PC-3 (cell line): Measurements from ENCODE around the gene SLC13A3. TPM values are rescaled to one million over a fixed set of nuclear protein-coding genes. Genes with fewer than 3 reads are reported as not detected.

Experiments used
- ATAC-seq: fragments of 200-7000 bp; cut with Tn5 transposase; 2 replicates; pipeline ENCODE4 v1.9.1; 2020; ENCODE audit warnings: mild to moderate bottlenecking, moderate library complexity
- BruUV-seq: library from RNA; stranded (reverse); fragments of 400-500 nt; replicated peaks from 2 replicates; lab custom pipeline; 2021; lab: Mats Ljungman, UMichigan
- CTCF ChIA-PET: fragments of 300-600 bp; sonication (Branson Sonifier 250); formaldehyde crosslinking; loops from one replicate; lab custom pipeline; 2022; ENCODE audit warnings: antibody characterized with exemption; lab: Charles Lee
- POLR2A ChIA-PET: fragments of 300-600 bp; sonication (Branson Sonifier 250); formaldehyde crosslinking; loops from one replicate; lab custom pipeline; 2022; ENCODE audit warnings: antibody characterized with exemption; ENCODE audit not compliant: unreplicated experiment; lab: Charles Lee
- DNase-seq: peaks from one replicate; pipeline ENCODE4 v3.0.0-alpha.2; 2015
- H2AFZ ChIP-seq: fragments of 300-600 bp; sonication (generic); 2 replicates; pipeline ENCODE4 v1.6.0; 2016; ENCODE audit warnings: antibody characterized with exemption, low read length
- H3F3A ChIP-seq: fragments of 300-600 bp; sonication (generic); one replicate; pipeline ENCODE4 v1.6.0; 2017; ENCODE audit warnings: antibody characterized with exemption, low read length, control low read depth, mild to moderate bottlenecking; ENCODE audit not compliant: unreplicated experiment
- H3K27ac ChIP-seq: fragments of 300-600 bp; sonication (generic); 2 replicates; pipeline ENCODE4 v1.5.1; 2016; ENCODE audit warnings: mild to moderate bottlenecking, low read length
- H3K27me3 ChIP-seq: fragments of 300-600 bp; sonication (generic); 2 replicates; pipeline ENCODE4 v1.6.1; 2016; ENCODE audit warnings: low read length, mixed read lengths
- H3K36me3 ChIP-seq: fragments of 300-600 bp; sonication (generic); 2 replicates; pipeline ENCODE4 v1.6.1; 2016; ENCODE audit warnings: low read depth, mixed run types, low read length, mixed read lengths
- H3K4me1 ChIP-seq: fragments of 300-600 bp; sonication (generic); 2 replicates; pipeline ENCODE4 v1.5.1; 2016; ENCODE audit warnings: low read length; ENCODE audit not compliant: insufficient read depth
- H3K4me2 ChIP-seq: fragments of 300-600 bp; sonication (generic); 2 replicates; pipeline ENCODE4 v1.6.0; 2016; ENCODE audit warnings: low read length
- H3K4me3 ChIP-seq: fragments of 300-600 bp; sonication (generic); 2 replicates; pipeline ENCODE4 v1.5.1; 2016; ENCODE audit warnings: mild to moderate bottlenecking, low read length, mixed read lengths
- H3K79me2 ChIP-seq: fragments of 300-600 bp; sonication (generic); 2 replicates; pipeline ENCODE4 v1.6.1; 2017; ENCODE audit warnings: low read length, mixed read lengths
- H3K9ac ChIP-seq: fragments of 300-600 bp; sonication (generic); 2 replicates; pipeline ENCODE4 v1.6.0; 2016; ENCODE audit warnings: mild to moderate bottlenecking, low read length
- H3K9me2 ChIP-seq: fragments of 300-600 bp; sonication (generic); replicated peaks from 2 replicates; pipeline ENCODE4 v1.6.1; 2016; ENCODE audit warnings: mixed run types, low read length, mixed read lengths
- H3K9me3 ChIP-seq: fragments of 300-600 bp; sonication (generic); 2 replicates; pipeline ENCODE4 v1.6.1; 2016; ENCODE audit warnings: low read length, mixed read lengths
- H4K20me1 ChIP-seq: fragments of 300-600 bp; sonication (generic); 2 replicates; pipeline ENCODE4 v1.6.1; 2016; ENCODE audit warnings: low read length, mixed read lengths
- EZH2 ChIP-seq: fragments of 300-600 bp; sonication (generic); IDR thresholded peaks from one replicate; pipeline ENCODE4 v1.6.1; 2017; ENCODE audit warnings: antibody characterized with exemption, mild to moderate bottlenecking, low read length; ENCODE audit not compliant: unreplicated experiment
- EZH2phosphoT487 ChIP-seq: fragments of 300-600 bp; sonication (generic); IDR thresholded peaks from 2 replicates; pipeline ENCODE4 v1.6.1; 2018; ENCODE audit warnings: mild to moderate bottlenecking, antibody characterized with exemption, low read length, borderline replicate concordance
- intact Hi-C: fragments of 100-400 bp; cut with micrococcal nuclease; formaldehyde crosslinking; loops from 2 replicates; pipeline ENCODE4 v1.9.0; 2023
- total RNA-seq: library from RNA; depleted of rRNA; stranded (reverse); fragments of >200 nt; gene quantifications from 2 replicates; pipeline ENCODE4 v1.2.3, GENCODE V29; 2014
- TF ChIP-seq, protein P1 (sequence below): fragments of 300-600 bp; sonication (generic); conservative IDR thresholded peaks from 2 replicates; pipeline ENCODE4 v1.5.1; 2017; ENCODE audit warnings: antibody characterized with exemption, low read depth, mild to moderate bottlenecking, low read length

Gene SLC13A3
- total RNA-seq, 1 experiment from 2014 or later: not detected

DNA sequence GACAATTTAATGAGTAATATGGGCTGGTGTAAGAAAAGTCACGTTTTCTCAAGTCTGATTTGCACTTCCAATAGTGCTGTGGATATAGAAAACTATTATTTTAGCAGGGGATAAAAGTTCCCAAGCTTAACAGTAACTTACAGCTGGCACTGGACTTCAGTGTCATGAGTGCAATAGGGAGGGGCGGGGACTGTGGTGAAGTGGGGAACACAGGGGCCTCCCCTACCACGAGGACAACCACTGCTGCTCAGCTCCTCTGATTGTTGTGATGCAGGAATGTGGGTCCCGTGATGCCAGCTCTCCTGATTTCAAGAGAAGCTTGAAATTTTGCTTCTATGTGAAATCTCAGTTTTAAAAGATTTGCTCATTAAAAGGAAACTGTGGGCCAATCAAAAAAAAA is 24.0 kb downstream of the SLC13A3 start:
- H3K79me2 ChIP-seq: no peaks in the 10 kb centered on the region
- intact Hi-C loops: no loop called here
- BruUV-seq: no TSS peak
- no peaks in the 10 kb centered on the region for H3K9me3 ChIP-seq
- H3K4me2 ChIP-seq: no peak overlapping the region
- CTCF ChIA-PET: no interaction called here
- no peak overlapping the region for H3K4me3 ChIP-seq
- no peak overlapping the region for H3K27ac ChIP-seq
- H2AFZ ChIP-seq: no peak overlapping the region
- no peak for DNase-seq
- H3K36me3 ChIP-seq: no peaks in the 10 kb centered on the region
- H3K4me1 ChIP-seq: no peaks in the 10 kb centered on the region
- H3K9ac ChIP-seq: no peak overlapping the region
- H3K27me3 ChIP-seq: peaks cover 14% of the 10 kb centered on the region
- TF ChIP-seq, protein P1, sequence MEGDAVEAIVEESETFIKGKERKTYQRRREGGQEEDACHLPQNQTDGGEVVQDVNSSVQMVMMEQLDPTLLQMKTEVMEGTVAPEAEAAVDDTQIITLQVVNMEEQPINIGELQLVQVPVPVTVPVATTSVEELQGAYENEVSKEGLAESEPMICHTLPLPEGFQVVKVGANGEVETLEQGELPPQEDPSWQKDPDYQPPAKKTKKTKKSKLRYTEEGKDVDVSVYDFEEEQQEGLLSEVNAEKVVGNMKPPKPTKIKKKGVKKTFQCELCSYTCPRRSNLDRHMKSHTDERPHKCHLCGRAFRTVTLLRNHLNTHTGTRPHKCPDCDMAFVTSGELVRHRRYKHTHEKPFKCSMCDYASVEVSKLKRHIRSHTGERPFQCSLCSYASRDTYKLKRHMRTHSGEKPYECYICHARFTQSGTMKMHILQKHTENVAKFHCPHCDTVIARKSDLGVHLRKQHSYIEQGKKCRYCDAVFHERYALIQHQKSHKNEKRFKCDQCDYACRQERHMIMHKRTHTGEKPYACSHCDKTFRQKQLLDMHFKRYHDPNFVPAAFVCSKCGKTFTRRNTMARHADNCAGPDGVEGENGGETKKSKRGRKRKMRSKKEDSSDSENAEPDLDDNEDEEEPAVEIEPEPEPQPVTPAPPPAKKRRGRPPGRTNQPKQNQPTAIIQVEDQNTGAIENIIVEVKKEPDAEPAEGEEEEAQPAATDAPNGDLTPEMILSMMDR: no peak
- no peak for TF ChIP-seq EZH2phosphoT487
- no peak for TF ChIP-seq EZH2
- H4K20me1 ChIP-seq: no peaks in the 10 kb centered on the region
- ATAC-seq: no peak
- POLR2A ChIA-PET: no interaction called here
- H3K9me2 ChIP-seq: no peaks in the 10 kb centered on the region
- no peaks in the 10 kb centered on the region for H3F3A ChIP-seq

DNA sequence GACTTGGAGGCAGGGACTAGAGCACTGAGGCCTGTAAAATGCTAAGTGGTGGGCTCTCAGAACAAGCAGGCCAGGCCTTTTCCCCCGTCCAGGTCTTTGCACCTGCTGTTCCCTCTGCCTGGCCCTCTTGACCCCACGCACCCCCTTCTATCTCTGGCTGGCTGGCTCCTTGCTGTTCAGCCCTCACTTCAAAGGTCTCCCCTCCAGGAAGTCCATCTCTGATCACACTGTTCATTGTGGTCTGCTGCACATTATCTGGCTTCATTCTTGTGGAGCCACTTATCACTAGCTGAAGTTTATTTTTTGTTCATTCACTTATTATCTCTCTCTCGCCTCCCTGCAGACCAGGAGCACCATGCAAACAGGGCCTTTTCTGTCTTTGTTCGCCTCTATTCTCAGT is 24.5 kb downstream of the SLC13A3 start:
- H3K79me2 ChIP-seq: no peaks in the 10 kb centered on the region
- no peaks in the 10 kb centered on the region for H3K9me3 ChIP-seq
- BruUV-seq: no TSS peak
- H3K27ac ChIP-seq: no peak overlapping the region
- ChIA-PET POLR2A (no interaction called here), CTCF (no interaction called here)
- peaks cover 19% of the 10 kb centered on the region for H3K27me3 ChIP-seq
- H3K4me2 ChIP-seq: no peak overlapping the region
- DNase-seq (no peak), ATAC-seq (no peak)
- TF ChIP-seq EZH2phosphoT487 (no peak), EZH2 (no peak)
- TF ChIP-seq, protein P1: no peak
- H3K9me2 ChIP-seq: no peaks in the 10 kb centered on the region
- H4K20me1 ChIP-seq: no peaks in the 10 kb centered on the region
- no peak overlapping the region for H2AFZ ChIP-seq
- intact Hi-C loops: no loop called here
- no peaks in the 10 kb centered on the region for H3F3A ChIP-seq
- H3K36me3 ChIP-seq: no peaks in the 10 kb centered on the region
- no peak overlapping the region for H3K4me3 ChIP-seq
- H3K9ac ChIP-seq: no peak overlapping the region
- no peaks in the 10 kb centered on the region for H3K4me1 ChIP-seq

DNA sequence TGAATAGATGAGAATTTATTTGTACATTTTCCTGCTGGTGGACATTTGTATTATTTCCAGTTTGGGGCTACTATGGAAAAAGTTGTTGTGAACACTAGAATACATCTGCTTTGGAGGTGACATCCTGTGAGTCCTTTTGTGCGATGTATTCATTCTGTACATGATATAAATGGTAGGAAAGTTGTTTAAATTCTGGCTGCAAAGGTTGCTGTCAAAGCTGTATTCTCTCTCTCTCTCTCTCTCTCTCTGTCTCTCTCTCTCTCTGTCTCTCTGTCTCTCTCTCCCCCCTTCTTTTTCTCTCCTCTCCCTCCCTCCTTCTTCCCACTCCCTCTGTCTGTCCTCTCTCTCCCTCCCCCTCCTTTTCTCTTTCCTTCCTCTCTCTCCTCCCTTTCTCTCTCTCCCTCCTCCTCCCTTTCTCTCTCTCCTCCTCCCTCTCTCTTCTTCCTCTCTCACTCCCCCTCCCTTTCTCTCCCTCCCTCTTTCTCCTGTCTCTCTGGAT is 25.3 kb downstream of the SLC13A3 start:
- Histone ChIP-seq H3K4me3 (no peak overlapping the region), H3K4me1 (no peaks in the 10 kb centered on the region), H3K4me2 (no peak overlapping the region), H3K27ac (no peak overlapping the region), H3K9ac (no peak overlapping the region), H4K20me1 (no peaks in the 10 kb centered on the region), H2AFZ (no peak overlapping the region), H3K36me3 (no peaks in the 10 kb centered on the region), H3K9me3 (no peaks in the 10 kb centered on the region), H3F3A (no peaks in the 10 kb centered on the region), H3K79me2 (no peaks in the 10 kb centered on the region), H3K27me3 (peaks cover 24% of the 10 kb centered on the region), H3K9me2 (no peaks in the 10 kb centered on the region)
- POLR2A ChIA-PET: no interaction called here
- no peak for ATAC-seq
- no peak for TF ChIP-seq EZH2
- TF ChIP-seq EZH2phosphoT487: no peak
- TF ChIP-seq, protein P1: no peak
- DNase-seq: no peak
- BruUV-seq: no TSS peak
- intact Hi-C loops: no loop called here
- CTCF ChIA-PET: interaction anchor here (0.6 kb wide), 1 partner anchor 375 kb away, joined by 3 read pairs; no protein-coding TSS in a partner anchor
